Endothelial cell (in vitro differentiated cells): ENCODE results near the gene NAGLU. TPM values are rescaled to one million over a fixed set of nuclear protein-coding genes. Genes with fewer than 3 reads are reported as not detected.
"Not testable (repeated sequence)": the region's sequence is repeated elsewhere in the genome, so short reads cannot be mapped to it uniquely, and the experiment has no call there.

Experiments used
- DNase-seq: peaks from one replicate; pipeline ENCODE4 v3.0.0; 2021; ENCODE audit warnings: low spot score
- H3K27ac Mint-ChIP-seq: one replicate; pipeline ENCODE4 v1.8.0; 2021; ENCODE audit warnings: mixed read lengths, inconsistent platforms; ENCODE audit not compliant: unreplicated experiment
- H3K27me3 Mint-ChIP-seq: one replicate; pipeline ENCODE4 v1.8.0; 2021; ENCODE audit warnings: mild to moderate bottlenecking, moderate library complexity, mixed read lengths, inconsistent platforms; ENCODE audit not compliant: unreplicated experiment
- H3K36me3 Mint-ChIP-seq: one replicate; pipeline ENCODE4 v1.8.0; 2021; ENCODE audit warnings: mild to moderate bottlenecking, low read depth, mixed read lengths, inconsistent platforms; ENCODE audit not compliant: unreplicated experiment
- H3K4me1 Mint-ChIP-seq: one replicate; pipeline ENCODE4 v1.8.0; 2021; ENCODE audit warnings: mild to moderate bottlenecking, mixed read lengths, inconsistent platforms; ENCODE audit not compliant: unreplicated experiment
- H3K4me3 Mint-ChIP-seq: one replicate; pipeline ENCODE4 v1.8.0; 2021; ENCODE audit warnings: mild to moderate bottlenecking, mixed read lengths, inconsistent platforms; ENCODE audit not compliant: unreplicated experiment
- H3K9me3 Mint-ChIP-seq: one replicate; pipeline ENCODE4 v1.8.0; 2021; ENCODE audit warnings: mixed read lengths, inconsistent platforms; ENCODE audit not compliant: unreplicated experiment
- total RNA-seq: library from RNA; stranded (reverse); fragmentation: NEBNext Ultra II Directional; extraction: Animal tissue kit (Norgen Biotek cat#: 25700); gene quantifications from one replicate; pipeline ENCODE4 v1.2.1, GENCODE V29; 2021; ENCODE audit not compliant: unreplicated experiment
- TF ChIP-seq, protein P1 (sequence below): fragments of 200-600 bp; sonication (generic); IDR thresholded peaks from one replicate; pipeline ENCODE4 v1.5.0; 2021; ENCODE audit warnings: antibody characterized with exemption; ENCODE audit not compliant: unreplicated experiment

Gene NAGLU
- total RNA-seq, 1 donor from 2014 or later: 24.2 TPM

DNA sequence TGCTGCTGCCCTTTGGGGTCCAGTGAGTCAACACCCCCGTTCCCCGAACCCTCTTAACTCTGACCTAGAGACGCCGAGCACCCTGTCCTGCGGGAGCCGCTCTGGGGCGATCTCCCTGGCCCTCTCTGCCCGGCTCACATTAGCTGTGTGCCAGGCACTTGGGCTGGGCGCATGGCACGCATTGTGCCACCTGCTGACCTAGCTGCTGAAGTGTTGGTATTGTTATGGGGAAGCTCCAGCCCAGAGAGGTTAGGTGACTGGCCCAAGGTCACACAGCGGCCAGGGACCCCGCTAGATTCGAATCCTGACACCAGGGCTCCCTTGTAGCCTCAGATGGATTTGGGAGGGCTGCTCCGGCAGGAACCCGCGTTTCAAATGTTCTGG, 17.8 kb downstream of the NAGLU start:
- TF ChIP-seq, protein P1, sequence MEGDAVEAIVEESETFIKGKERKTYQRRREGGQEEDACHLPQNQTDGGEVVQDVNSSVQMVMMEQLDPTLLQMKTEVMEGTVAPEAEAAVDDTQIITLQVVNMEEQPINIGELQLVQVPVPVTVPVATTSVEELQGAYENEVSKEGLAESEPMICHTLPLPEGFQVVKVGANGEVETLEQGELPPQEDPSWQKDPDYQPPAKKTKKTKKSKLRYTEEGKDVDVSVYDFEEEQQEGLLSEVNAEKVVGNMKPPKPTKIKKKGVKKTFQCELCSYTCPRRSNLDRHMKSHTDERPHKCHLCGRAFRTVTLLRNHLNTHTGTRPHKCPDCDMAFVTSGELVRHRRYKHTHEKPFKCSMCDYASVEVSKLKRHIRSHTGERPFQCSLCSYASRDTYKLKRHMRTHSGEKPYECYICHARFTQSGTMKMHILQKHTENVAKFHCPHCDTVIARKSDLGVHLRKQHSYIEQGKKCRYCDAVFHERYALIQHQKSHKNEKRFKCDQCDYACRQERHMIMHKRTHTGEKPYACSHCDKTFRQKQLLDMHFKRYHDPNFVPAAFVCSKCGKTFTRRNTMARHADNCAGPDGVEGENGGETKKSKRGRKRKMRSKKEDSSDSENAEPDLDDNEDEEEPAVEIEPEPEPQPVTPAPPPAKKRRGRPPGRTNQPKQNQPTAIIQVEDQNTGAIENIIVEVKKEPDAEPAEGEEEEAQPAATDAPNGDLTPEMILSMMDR: no peak
- DNase-seq: no peak
- Mint-ChIP-seq H3K4me1 (peaks cover 15% of the 10 kb centered on the region), H3K36me3 (no peaks in the 10 kb centered on the region), H3K4me3 (peak overlapping the region; percentile 92), H3K27ac (no peak overlapping the region), H3K27me3 (peaks cover 6% of the 10 kb centered on the region), H3K9me3 (no peaks in the 10 kb centered on the region)

DNA sequence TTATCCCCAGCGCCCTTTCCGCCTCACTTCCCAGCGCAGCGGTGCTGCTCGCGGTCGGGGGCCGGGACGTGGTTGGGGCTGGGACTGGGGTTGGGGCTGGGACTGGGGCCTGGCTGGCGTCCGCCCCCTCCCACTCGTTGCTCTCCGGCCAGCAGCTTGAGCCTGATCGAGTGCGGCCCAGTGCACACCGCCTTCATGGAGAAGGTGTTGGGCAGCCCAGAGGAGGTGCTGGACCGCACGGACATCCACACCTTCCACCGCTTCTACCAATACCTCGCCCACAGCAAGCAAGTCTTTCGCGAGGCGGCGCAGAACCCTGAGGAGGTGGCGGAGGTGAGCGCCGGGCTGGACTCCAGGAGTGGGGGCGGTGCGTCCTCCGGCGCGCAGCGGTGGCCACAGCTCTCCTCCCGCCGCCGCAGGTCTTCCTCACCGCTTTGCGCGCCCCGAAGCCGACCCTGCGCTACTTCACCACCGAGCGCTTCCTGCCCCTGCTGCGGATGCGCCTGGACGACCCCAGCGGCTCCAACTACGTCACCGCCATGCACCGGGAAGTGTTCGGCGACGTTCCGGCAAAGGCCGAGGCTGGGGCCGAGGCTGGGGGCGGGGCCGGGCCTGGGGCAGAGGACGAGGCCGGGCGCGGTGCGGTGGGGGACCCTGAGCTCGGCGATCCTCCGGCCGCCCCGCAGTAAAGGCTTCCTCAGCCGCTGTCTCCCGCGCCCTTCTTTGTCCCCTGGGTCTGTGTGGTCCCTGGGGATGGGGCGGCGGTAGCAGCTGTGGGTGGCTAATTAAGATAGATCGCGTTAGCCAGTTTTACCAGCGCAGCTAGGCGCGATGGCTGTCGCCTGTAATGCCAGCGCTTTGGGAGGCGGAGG, 18.4 kb downstream of the NAGLU start:
- Mint-ChIP-seq H3K4me3 (peak overlapping the region; percentile 92), H3K4me1 (peaks cover 14% of the 10 kb centered on the region), H3K27me3 (peaks cover 3% of the 10 kb centered on the region), H3K36me3 (no peaks in the 10 kb centered on the region), H3K9me3 (no peaks in the 10 kb centered on the region), H3K27ac (peak overlapping the region; percentile 30)
- DNase-seq: peak; percentile 89
- TF ChIP-seq, protein P1: no peak

DNA sequence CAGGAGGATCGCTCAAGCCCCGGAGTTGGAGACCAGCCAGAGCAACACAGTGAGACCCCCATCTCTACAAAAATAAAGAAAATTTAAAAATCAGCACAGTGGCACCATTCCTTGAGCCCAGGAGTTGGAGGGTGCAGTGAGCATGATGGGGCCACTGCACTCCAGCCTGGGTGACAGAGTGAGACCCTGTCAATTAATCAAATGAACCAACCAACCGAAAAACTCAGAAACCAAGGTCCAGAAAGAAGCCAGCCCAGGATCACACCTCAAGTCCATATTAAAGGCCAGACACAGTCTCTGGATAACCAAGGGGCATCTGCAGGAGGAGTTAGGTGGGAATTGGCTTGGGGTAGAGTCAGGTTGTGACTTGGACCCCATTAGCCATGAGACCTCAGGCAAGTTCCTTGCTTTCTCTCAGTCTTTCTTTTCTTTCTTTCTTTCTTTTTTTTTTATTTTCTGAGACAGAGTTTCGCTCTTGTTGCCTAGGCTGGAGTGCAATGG, 19.1 kb downstream of the NAGLU start:
- H3K4me1 Mint-ChIP-seq: peaks cover 14% of the 10 kb centered on the region
- H3K9me3 Mint-ChIP-seq: no peaks in the 10 kb centered on the region
- DNase-seq: no peak
- no peaks in the 10 kb centered on the region for H3K36me3 Mint-ChIP-seq
- no peak overlapping the region for H3K27ac Mint-ChIP-seq
- TF ChIP-seq, protein P1: no peak
- H3K27me3 Mint-ChIP-seq: peaks cover 3% of the 10 kb centered on the region
- H3K4me3 Mint-ChIP-seq: peak overlapping the region; percentile 92

DNA sequence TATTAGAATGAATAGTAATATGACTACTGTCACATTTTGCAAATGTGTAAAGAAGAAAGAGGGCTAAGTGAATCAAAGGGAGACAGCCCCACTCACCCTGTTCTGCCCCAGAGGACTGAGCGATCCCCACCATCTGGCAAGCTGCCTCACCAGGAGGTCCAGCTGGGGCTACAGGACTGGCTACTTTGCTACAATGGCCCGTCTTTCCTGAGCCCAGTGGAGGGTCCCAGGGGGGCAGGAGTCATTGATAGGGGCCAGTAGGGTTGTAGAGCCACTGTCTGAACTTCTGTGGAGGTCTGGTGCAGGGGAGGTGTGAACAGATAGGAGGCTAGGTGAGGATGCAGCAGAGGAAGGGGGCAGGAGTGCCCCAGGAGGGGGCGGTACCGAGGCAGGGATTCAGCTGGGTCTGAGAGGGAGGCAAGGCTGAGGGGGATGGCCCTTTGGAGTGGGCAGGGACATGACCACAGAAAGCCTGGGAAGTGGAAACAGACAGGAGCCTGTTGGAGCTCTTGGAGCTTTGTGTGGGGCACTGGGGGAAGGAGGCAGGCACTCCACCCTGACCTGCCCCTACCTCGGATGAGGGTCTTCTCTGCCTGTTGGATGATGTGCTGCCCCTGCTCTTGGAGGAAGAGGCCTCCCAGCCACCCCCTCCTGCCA, 20.0 kb downstream of the NAGLU start:
- peak overlapping the region; percentile 92 for H3K4me3 Mint-ChIP-seq
- H3K27ac Mint-ChIP-seq: not testable (repeated sequence)

More for the DNA sequence above, 20.0 kb downstream of the NAGLU start:
- not testable (repeated sequence) for H3K36me3 Mint-ChIP-seq, H3K27me3 Mint-ChIP-seq, H3K9me3 Mint-ChIP-seq
- TF ChIP-seq, protein P1: peak; percentile 33
- peaks cover 17% of the 10 kb centered on the region for H3K4me1 Mint-ChIP-seq
- DNase-seq: peak; percentile 57
